NB4 (cell line): ENCODE measurements around the gene PPP1R12B.
A peak's percentile ranks its signal among the peaks of the same experiment; 100 is the strongest.
"Not testable (repeated sequence)": the region's sequence is repeated elsewhere in the genome, so short reads cannot be mapped to it uniquely, and the experiment has no call there.

Experiments
- DNase-seq: peaks from one replicate; pipeline ENCODE4 v3.0.0; 2010; ENCODE audit warnings: low read depth
- H3K4me3 ChIP-seq: one replicate; pipeline ENCODE4 v1.5.1; 2011; ENCODE audit warnings: mild to moderate bottlenecking, low read depth, low read length, moderate library complexity
- CTCF ChIP-seq: IDR thresholded peaks from one replicate; pipeline ENCODE4 v1.5.1; 2012; ENCODE audit warnings: low read depth, low read length
- MAX ChIP-seq: IDR thresholded peaks from 2 replicates; pipeline ENCODE4 v1.6.1; 2011; ENCODE audit warnings: low read depth, low read length
- MYC ChIP-seq: IDR thresholded peaks from 2 replicates; pipeline ENCODE4 v1.6.1; 2011; ENCODE audit warnings: low read depth, low read length
- POLR2A ChIP-seq: IDR thresholded peaks from 2 replicates; pipeline ENCODE4 v1.6.1; 2011; ENCODE audit warnings: mild to moderate bottlenecking; ENCODE audit not compliant: insufficient read length; ENCODE audit errors: extremely low read depth

The PPP1R12B gene

DNA sequence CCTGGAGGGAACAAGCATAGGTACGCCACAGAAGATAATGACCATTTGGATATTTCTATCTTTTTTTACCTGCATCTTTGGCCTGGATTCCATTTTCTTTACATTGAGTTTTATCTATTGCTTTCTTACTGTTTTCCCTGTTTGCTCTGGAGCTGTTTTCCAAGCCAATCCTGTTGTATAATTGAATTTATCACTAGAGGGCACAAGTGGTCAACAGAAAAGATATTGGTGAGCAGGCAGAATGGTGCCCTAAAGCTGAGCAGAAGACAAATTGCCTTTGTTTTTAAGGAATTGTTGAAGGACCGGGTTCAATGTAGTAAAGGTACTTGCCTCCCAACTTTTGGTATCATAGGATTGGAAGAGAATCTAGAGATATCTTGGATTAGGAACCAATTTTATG lies 152.8 kb downstream of the PPP1R12B start:
- peak; percentile 44 for DNase-seq
- no peak overlapping the region for H3K4me3 ChIP-seq
- TF ChIP-seq MYC (no peak), CTCF (peak; percentile 7)

- H3K4me3 ChIP-seq = no peak overlapping the region
- TF ChIP-seq MAX = no peak
- TF ChIP-seq MYC = no peak
- TF ChIP-seq POLR2A = no peak
- no peak for TF ChIP-seq CTCF
- DNase-seq = no peak
Measured at GRCh38 chr1:202505356-202505755, 156.9 kb downstream of the PPP1R12B start.

GRCh38 chr1:202505880-202506575 lies 157.5 kb downstream of the PPP1R12B start:
- not testable (repeated sequence) for H3K4me3 ChIP-seq, DNase-seq

- H3K4me3 ChIP-seq, DNase-seq: not testable (repeated sequence)
Measured at GRCh38 chr1:202508863-202509262, 160.4 kb downstream of the PPP1R12B start.

- not testable (repeated sequence) for DNase-seq, H3K4me3 ChIP-seq
Measured at GRCh38 chr1:202513875-202514274, 165.4 kb downstream of the PPP1R12B start.

- TF ChIP-seq CTCF (no peak), MYC (no peak), POLR2A (no peak), MAX (no peak)
- no peak for DNase-seq
- no peak overlapping the region for H3K4me3 ChIP-seq
Measured at GRCh38 chr1:202516434-202516877, 168.0 kb downstream of the PPP1R12B start.

DNA sequence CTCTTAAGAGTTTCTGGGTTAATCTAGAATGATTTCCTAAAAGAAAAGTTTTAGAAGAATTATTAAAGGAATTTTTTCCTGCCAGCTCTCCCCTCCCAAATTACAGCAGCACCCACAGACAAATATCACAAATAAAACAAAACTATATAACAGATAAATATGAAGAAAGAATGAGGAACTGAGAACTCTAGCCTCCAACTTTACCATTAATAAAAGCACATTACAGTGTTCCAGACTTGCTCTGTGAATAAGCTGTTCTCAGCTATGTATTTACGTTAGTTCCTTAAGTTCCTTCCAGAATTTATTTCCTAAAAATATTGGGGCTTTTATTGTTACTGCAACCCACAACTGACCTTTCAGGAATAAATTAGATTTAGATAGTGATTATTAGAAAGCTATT lies 168.6 kb downstream of the PPP1R12B start:
- DNase-seq, H3K4me3 ChIP-seq: not testable (repeated sequence)

DNA sequence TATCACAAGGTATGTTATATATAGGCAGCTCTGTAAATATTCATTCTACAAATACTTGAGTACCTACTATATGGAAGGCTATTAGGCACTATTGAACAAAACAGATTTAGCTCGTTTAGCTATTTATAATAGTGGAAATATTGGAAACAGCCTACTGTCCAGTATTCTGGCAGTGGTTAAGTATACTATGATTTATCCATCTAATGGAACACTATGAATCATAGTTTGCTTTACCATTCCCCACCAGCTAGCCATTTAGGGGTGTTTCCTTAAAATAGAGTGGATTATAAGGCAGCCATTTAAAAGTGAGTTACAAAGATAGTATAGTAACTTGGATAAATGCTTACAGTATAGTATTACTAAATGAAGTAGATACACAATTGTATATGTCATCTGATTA lies 169.7 kb downstream of the PPP1R12B start:
- H3K4me3 ChIP-seq, DNase-seq: not testable (repeated sequence)

DNA sequence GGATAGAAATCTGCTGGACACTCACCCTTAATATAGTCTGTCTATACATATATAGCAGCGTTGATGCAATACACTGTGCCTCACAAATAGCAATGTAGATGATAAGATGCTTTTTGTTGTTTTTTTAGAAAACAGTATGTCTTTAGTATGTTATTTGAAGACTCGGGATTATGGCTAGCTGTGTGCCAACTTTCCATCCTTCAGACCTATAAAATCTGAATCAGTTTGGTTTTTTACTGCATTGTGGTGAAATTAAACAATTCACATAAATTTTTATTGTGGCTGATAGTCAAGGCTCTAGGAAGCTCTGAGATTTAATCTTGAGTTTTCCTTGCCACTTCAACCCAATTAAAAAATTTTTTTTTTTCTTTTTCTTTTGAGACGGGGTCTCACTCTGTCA lies 170.4 kb downstream of the PPP1R12B start:
- not testable (repeated sequence) for H3K4me3 ChIP-seq, DNase-seq

- not testable (repeated sequence) for DNase-seq, H3K4me3 ChIP-seq
Measured at GRCh38 chr1:202520129-202520856, 171.8 kb downstream of the PPP1R12B start.

- DNase-seq, H3K4me3 ChIP-seq: not testable (repeated sequence)
Measured at GRCh38 chr1:202520857-202521216, 172.3 kb downstream of the PPP1R12B start.

- not testable (repeated sequence) for DNase-seq, H3K4me3 ChIP-seq
Measured at GRCh38 chr1:202521484-202521883, 173.0 kb downstream of the PPP1R12B start.
